CD4-positive, CD25-positive, alpha-beta regulatory T cell (primary cell): ENCODE data around the gene LRRC39. TPM values are rescaled to one million over a fixed set of nuclear protein-coding genes. Genes with fewer than 3 reads are reported as not detected.

Experiments
- ATAC-seq, 2 donors: fragments of 150-1000 bp; cut with Tn5 transposase; one replicate each; pipeline ENCODE4 v1.10.0; 2021; ENCODE audit warnings: low read depth in 2 of 2, moderate number of reproducible peaks in 2 of 2, moderate library complexity in 1 of 2
- DNase-seq, 3 donors: peaks; one replicate each; pipeline versions ENCODE4 v3.0.0 to v3.0.0-alpha.2; 2012 to 2022; ENCODE audit warnings: mixed read lengths in 1 of 3
- H3K27ac ChIP-seq: one replicate; pipeline ENCODE4 v1.7.0; 2013; ENCODE audit warnings: mild to moderate bottlenecking, low read length; ENCODE audit not compliant: insufficient read depth, poor library complexity, severe bottlenecking
- H3K27me3 ChIP-seq: one replicate; pipeline ENCODE4 v1.7.0; 2013; ENCODE audit warnings: low read length; ENCODE audit not compliant: control insufficient read depth, insufficient read depth
- H3K36me3 ChIP-seq: one replicate; pipeline ENCODE4 v1.7.0; 2013; ENCODE audit warnings: mild to moderate bottlenecking, low read length, moderate library complexity; ENCODE audit not compliant: control insufficient read depth, insufficient read depth
- H3K4me1 ChIP-seq: 2 replicates; pipeline ENCODE4 v1.7.0; 2013; ENCODE audit warnings: mild to moderate bottlenecking, low read length; ENCODE audit not compliant: insufficient read depth, control insufficient read depth, poor library complexity, severe bottlenecking
- H3K4me3 ChIP-seq: one replicate; pipeline ENCODE4 v1.7.0; 2013; ENCODE audit warnings: low read depth, mild to moderate bottlenecking, low read length, moderate library complexity
- H3K9me3 ChIP-seq, 2 experiments: 1 replicate in 1 of 2; 2 replicates in 1 of 2; pipeline ENCODE4 v1.7.0; 2013; ENCODE audit warnings: low read length in 2 of 2, mild to moderate bottlenecking in 1 of 2, moderate library complexity in 1 of 2; ENCODE audit not compliant: control insufficient read depth in 2 of 2
- H3K27ac Mint-ChIP-seq, 3 donors: one replicate each; pipeline ENCODE4 v1.8.0; 2020 to 2022; ENCODE audit warnings: mild to moderate bottlenecking in 3 of 3, mixed read lengths in 3 of 3, moderate library complexity in 2 of 3
- H3K27me3 Mint-ChIP-seq: one replicate; pipeline ENCODE4 v1.8.0; 2022; ENCODE audit warnings: mild to moderate bottlenecking, mixed read lengths
- H3K36me3 Mint-ChIP-seq: one replicate; pipeline ENCODE4 v1.8.0; 2020; ENCODE audit warnings: mixed read lengths
- H3K4me1 Mint-ChIP-seq, 4 donors: one replicate each; pipeline ENCODE4 v1.8.0; 2020 to 2022; ENCODE audit warnings: mixed read lengths in 4 of 4, mild to moderate bottlenecking in 1 of 4
- H3K4me3 Mint-ChIP-seq, 4 donors: one replicate each; pipeline ENCODE4 v1.8.0; 2020 to 2022; ENCODE audit warnings: mild to moderate bottlenecking in 4 of 4, mixed read lengths in 4 of 4, moderate library complexity in 3 of 4
- H3K9me3 Mint-ChIP-seq, 7 donors: one replicate each; pipeline ENCODE4 v1.8.0; 2020 to 2022; ENCODE audit warnings: mixed read lengths in 7 of 7, mild to moderate bottlenecking in 3 of 7, moderate library complexity in 2 of 7
- polyA plus RNA-seq, 4 donors: library from polyadenylated mRNA; unstranded; fragments of 300-500 nt; fragmentation: Illumina TruSeq; gene quantifications; one replicate each; pipeline ENCODE4 v1.2.3, GENCODE V29; 2021
- total RNA-seq: library from RNA; stranded (reverse); gene quantifications from one replicate; pipeline ENCODE4 v1.2.3, GENCODE V29; 2022

The LRRC39 gene
- total RNA-seq (1.6 TPM), polyA plus RNA-seq (not detected)

GRCh38 chr1:100178091-100178490 is at the start of gene LRRC39:
Gene LRRC39 (minus strand): TSS chr1:100178256. CDS start chr1:100168516, 9,740 bp downstream.
- Mint-ChIP-seq H3K9me3 (peaks cover 0 to 1% (median 0%) of the 10 kb centered on the region in 7 donors), H3K27me3 (no peaks in the 10 kb centered on the region), H3K27ac (peak within 1 kb of the TSS in 1 of 3 donors; percentile 6), H3K4me3 (no peak within 1 kb of the TSS), H3K36me3 (no peaks in the 10 kb centered on the region), H3K4me1 (peaks cover 0 to 4% (median 0%) of the 10 kb centered on the region in 4 donors)
- no peaks in the 10 kb centered on the region for H3K27me3 ChIP-seq
- H3K36me3 ChIP-seq = no peaks in the 10 kb centered on the region
- ATAC-seq (no peak), DNase-seq (no peak)
- H3K4me1 ChIP-seq = no peaks in the 10 kb centered on the region
- H3K9me3 ChIP-seq = no peaks in the 10 kb centered on the region
- H3K27ac ChIP-seq = no peak within 1 kb of the TSS
- no peak within 1 kb of the TSS for H3K4me3 ChIP-seq

- Mint-ChIP-seq H3K4me1 (peaks cover 0 to 10% (median 6%) of the 10 kb centered on the region in 4 donors), H3K36me3 (peaks cover 21% of the 10 kb centered on the region), H3K27me3 (no peaks in the 10 kb centered on the region), H3K4me3 (no peak overlapping the region), H3K27ac (peak overlapping the region in 1 of 3 donors; percentile 38), H3K9me3 (no peaks in the 10 kb centered on the region)
- DNase-seq (no peak), ATAC-seq (no peak)
- Histone ChIP-seq H3K9me3 (no peaks in the 10 kb centered on the region), H3K4me1 (no peaks in the 10 kb centered on the region), H3K36me3 (peaks cover 12% of the 10 kb centered on the region), H3K27me3 (no peaks in the 10 kb centered on the region), H3K4me3 (no peak overlapping the region), H3K27ac (no peak overlapping the region)
Observed at GRCh38 chr1:100222428-100222827, 44.4 kb upstream of the LRRC39 start.

GRCh38 chr1:100219883-100220282 is 41.8 kb upstream of the LRRC39 start:
- DNase-seq (no peak), ATAC-seq (no peak)
- Mint-ChIP-seq H3K4me3 (no peak overlapping the region), H3K27me3 (no peaks in the 10 kb centered on the region), H3K9me3 (no peaks in the 10 kb centered on the region), H3K27ac (peak overlapping the region in 2 of 3 donors; percentile 57 to 77), H3K4me1 (peaks cover 0 to 10% (median 6%) of the 10 kb centered on the region in 4 donors), H3K36me3 (peaks cover 30% of the 10 kb centered on the region)
- Histone ChIP-seq H3K4me3 (no peak overlapping the region), H3K9me3 (no peaks in the 10 kb centered on the region), H3K36me3 (peaks cover 18% of the 10 kb centered on the region), H3K4me1 (no peaks in the 10 kb centered on the region), H3K27me3 (no peaks in the 10 kb centered on the region), H3K27ac (no peak overlapping the region)

GRCh38 chr1:100219457-100219856 is 41.4 kb upstream of the LRRC39 start:
- no peak overlapping the region for H3K27ac ChIP-seq
- no peak for DNase-seq
- no peak for ATAC-seq
- no peak overlapping the region for H3K4me3 Mint-ChIP-seq
- H3K4me3 ChIP-seq = no peak overlapping the region
- H3K36me3 ChIP-seq = peaks cover 23% of the 10 kb centered on the region
- H3K4me1 ChIP-seq = no peaks in the 10 kb centered on the region
- H3K27me3 Mint-ChIP-seq = no peaks in the 10 kb centered on the region
- peaks cover 33% of the 10 kb centered on the region for H3K36me3 Mint-ChIP-seq
- peaks cover 0 to 10% (median 6%) of the 10 kb centered on the region in 4 donors for H3K4me1 Mint-ChIP-seq
- no peaks in the 10 kb centered on the region for H3K9me3 Mint-ChIP-seq
- no peaks in the 10 kb centered on the region for H3K27me3 ChIP-seq
- peak overlapping the region in 1 of 3 donors; percentile 77 for H3K27ac Mint-ChIP-seq
- no peaks in the 10 kb centered on the region for H3K9me3 ChIP-seq

- peaks cover 35% of the 10 kb centered on the region for H3K36me3 ChIP-seq
- no peak overlapping the region for H3K4me3 ChIP-seq
- H3K27ac ChIP-seq = no peak overlapping the region
- DNase-seq (no peak), ATAC-seq (no peak)
- no peaks in the 10 kb centered on the region for H3K9me3 Mint-ChIP-seq
- H3K27ac Mint-ChIP-seq = peak overlapping the region in 2 of 3 donors; percentile 23 to 78
- no peaks in the 10 kb centered on the region for H3K27me3 Mint-ChIP-seq
- no peaks in the 10 kb centered on the region for H3K27me3 ChIP-seq
- no peaks in the 10 kb centered on the region for H3K9me3 ChIP-seq
- peaks cover 38% of the 10 kb centered on the region for H3K36me3 Mint-ChIP-seq
- peaks cover 0 to 10% (median 2%) of the 10 kb centered on the region in 4 donors for H3K4me1 Mint-ChIP-seq
- no peak overlapping the region for H3K4me3 Mint-ChIP-seq
- no peaks in the 10 kb centered on the region for H3K4me1 ChIP-seq
Observed at GRCh38 chr1:100217834-100218233, 39.8 kb upstream of the LRRC39 start.

- Histone ChIP-seq H3K4me1 (no peaks in the 10 kb centered on the region), H3K36me3 (peaks cover 60% of the 10 kb centered on the region), H3K27ac (no peak overlapping the region), H3K4me3 (no peak overlapping the region), H3K9me3 (no peaks in the 10 kb centered on the region), H3K27me3 (no peaks in the 10 kb centered on the region)
- H3K4me1 Mint-ChIP-seq = peaks cover 0 to 6% (median 4%) of the 10 kb centered on the region in 4 donors
- no peaks in the 10 kb centered on the region for H3K9me3 Mint-ChIP-seq
- no peak overlapping the region for H3K4me3 Mint-ChIP-seq
- peaks cover 47% of the 10 kb centered on the region for H3K36me3 Mint-ChIP-seq
- no peaks in the 10 kb centered on the region for H3K27me3 Mint-ChIP-seq
- no peak for DNase-seq
- ATAC-seq = no peak
- H3K27ac Mint-ChIP-seq = peak overlapping the region in 1 of 3 donors; percentile 54
Observed at GRCh38 chr1:100215101-100215500, 37.0 kb upstream of the LRRC39 start.

- DNase-seq = no peak
- H3K27me3 Mint-ChIP-seq = no peaks in the 10 kb centered on the region
- no peak for ATAC-seq
- H3K4me1 Mint-ChIP-seq = peaks cover 0 to 6% (median under 1%) of the 10 kb centered on the region in 4 donors
- peaks cover 37% of the 10 kb centered on the region for H3K36me3 Mint-ChIP-seq
- Histone ChIP-seq H3K9me3 (no peaks in the 10 kb centered on the region), H3K4me1 (no peaks in the 10 kb centered on the region), H3K27me3 (no peaks in the 10 kb centered on the region), H3K4me3 (no peak overlapping the region), H3K27ac (no peak overlapping the region), H3K36me3 (peaks cover 61% of the 10 kb centered on the region)
- H3K27ac Mint-ChIP-seq = no peak overlapping the region
- no peaks in the 10 kb centered on the region for H3K9me3 Mint-ChIP-seq
- H3K4me3 Mint-ChIP-seq = no peak overlapping the region
Observed at GRCh38 chr1:100213141-100213540, 35.1 kb upstream of the LRRC39 start.

- Histone ChIP-seq H3K27ac (no peak overlapping the region), H3K36me3 (peaks cover 47% of the 10 kb centered on the region), H3K4me3 (no peak overlapping the region), H3K27me3 (no peaks in the 10 kb centered on the region), H3K4me1 (no peaks in the 10 kb centered on the region), H3K9me3 (no peaks in the 10 kb centered on the region)
- H3K27ac Mint-ChIP-seq = no peak overlapping the region
- peaks cover 0 to 8% (median 5%) of the 10 kb centered on the region in 4 donors for H3K4me1 Mint-ChIP-seq
- H3K36me3 Mint-ChIP-seq = peaks cover 56% of the 10 kb centered on the region
- no peak overlapping the region for H3K4me3 Mint-ChIP-seq
- no peaks in the 10 kb centered on the region for H3K27me3 Mint-ChIP-seq
- ATAC-seq (no peak), DNase-seq (no peak)
- peaks cover 0 to 9% (median 3%) of the 10 kb centered on the region in 7 donors for H3K9me3 Mint-ChIP-seq
Observed at GRCh38 chr1:100206301-100206700, 28.2 kb upstream of the LRRC39 start.
